NOMO-1 (cell line): ENCODE measurements around the gene AGAP1.

ENCODE experiments used
- DNase-seq, 2 experiments: peaks; one replicate each; lab custom pipeline; 2025; ENCODE audit not compliant: unreplicated experiment in 2 of 2; lab: John Stamatoyannopoulos, UW

Gene AGAP1

GRCh38 chr2:236008857-236009256, 515.0 kb downstream of the AGAP1 start:
- DNase-seq: no peak

- DNase-seq: no peak
Measured at GRCh38 chr2:236010920-236011685, 517.3 kb downstream of the AGAP1 start.

GRCh38 chr2:236012155-236012554, 518.3 kb downstream of the AGAP1 start:
- no peak for DNase-seq

- DNase-seq: no peak
Measured at GRCh38 chr2:236014408-236015131, 520.7 kb downstream of the AGAP1 start.

GRCh38 chr2:236015171-236015570, 521.3 kb downstream of the AGAP1 start:
- no peak for DNase-seq

- DNase-seq: no peak
Measured at GRCh38 chr2:236016496-236016895, 522.7 kb downstream of the AGAP1 start.

- no peak for DNase-seq
Measured at GRCh38 chr2:236017446-236017845, 523.6 kb downstream of the AGAP1 start.

- DNase-seq: no peak
Measured at GRCh38 chr2:236019434-236019833, 525.6 kb downstream of the AGAP1 start.

GRCh38 chr2:236021499-236022057, 527.7 kb downstream of the AGAP1 start:
- no peak for DNase-seq

GRCh38 chr2:236022128-236022527, 528.3 kb downstream of the AGAP1 start:
- no peak for DNase-seq

GRCh38 chr2:236025892-236026291, 532.0 kb downstream of the AGAP1 start:
- DNase-seq: no peak

GRCh38 chr2:236026841-236027240, 533.0 kb downstream of the AGAP1 start:
- DNase-seq: no peak

- DNase-seq: no peak
Measured at GRCh38 chr2:236028066-236028465, 534.2 kb downstream of the AGAP1 start.

- no peak for DNase-seq
Measured at GRCh38 chr2:236033462-236033861, 539.6 kb downstream of the AGAP1 start.

- no peak for DNase-seq
Measured at GRCh38 chr2:236034974-236035373, 541.1 kb downstream of the AGAP1 start.

- no peak for DNase-seq
Measured at GRCh38 chr2:236036045-236036444, 542.2 kb downstream of the AGAP1 start.

GRCh38 chr2:236038096-236038495, 544.3 kb downstream of the AGAP1 start:
- DNase-seq: no peak

GRCh38 chr2:236040600-236041328, 546.9 kb downstream of the AGAP1 start:
- DNase-seq: no peak

GRCh38 chr2:236041616-236042015, 547.8 kb downstream of the AGAP1 start:
- DNase-seq: no peak

- DNase-seq: no peak
Measured at GRCh38 chr2:236042087-236042486, 548.2 kb downstream of the AGAP1 start.

- no peak for DNase-seq
Measured at GRCh38 chr2:236044191-236044590, 550.3 kb downstream of the AGAP1 start.
